ENCODE data around the gene ARMC6. TPM values are rescaled to one million over a fixed set of nuclear protein-coding genes. Genes with fewer than 3 reads are reported as not detected.
A peak's percentile ranks its signal among the peaks of the same experiment; 100 is the strongest.

ARMC6 gene
- total RNA-seq, 4 donors from 2014 or later: 12.0 to 32.3 (median 15.6) TPM

GRCh38 chr19:19026299-19026971 lies 7.0 kb upstream of the ARMC6 start:
- intact Hi-C loops (cut with DNase I; ENCODE audit: low total_unique reads): no loop called here
- H3K4me1 ChIP-seq: peaks cover 0 to 3% of the 10 kb centered on the region in 2 donors
- H3K4me3 ChIP-seq: no peak overlapping the region
- no peak for DNase-seq
- H3K36me3 ChIP-seq: no peaks in the 10 kb centered on the region
- H3K27me3 ChIP-seq: no peaks in the 10 kb centered on the region
- no peaks in the 10 kb centered on the region for H3K9me3 ChIP-seq
- H3K27ac ChIP-seq: no peak overlapping the region
- TF ChIP-seq, protein P1, sequence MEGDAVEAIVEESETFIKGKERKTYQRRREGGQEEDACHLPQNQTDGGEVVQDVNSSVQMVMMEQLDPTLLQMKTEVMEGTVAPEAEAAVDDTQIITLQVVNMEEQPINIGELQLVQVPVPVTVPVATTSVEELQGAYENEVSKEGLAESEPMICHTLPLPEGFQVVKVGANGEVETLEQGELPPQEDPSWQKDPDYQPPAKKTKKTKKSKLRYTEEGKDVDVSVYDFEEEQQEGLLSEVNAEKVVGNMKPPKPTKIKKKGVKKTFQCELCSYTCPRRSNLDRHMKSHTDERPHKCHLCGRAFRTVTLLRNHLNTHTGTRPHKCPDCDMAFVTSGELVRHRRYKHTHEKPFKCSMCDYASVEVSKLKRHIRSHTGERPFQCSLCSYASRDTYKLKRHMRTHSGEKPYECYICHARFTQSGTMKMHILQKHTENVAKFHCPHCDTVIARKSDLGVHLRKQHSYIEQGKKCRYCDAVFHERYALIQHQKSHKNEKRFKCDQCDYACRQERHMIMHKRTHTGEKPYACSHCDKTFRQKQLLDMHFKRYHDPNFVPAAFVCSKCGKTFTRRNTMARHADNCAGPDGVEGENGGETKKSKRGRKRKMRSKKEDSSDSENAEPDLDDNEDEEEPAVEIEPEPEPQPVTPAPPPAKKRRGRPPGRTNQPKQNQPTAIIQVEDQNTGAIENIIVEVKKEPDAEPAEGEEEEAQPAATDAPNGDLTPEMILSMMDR (IDR thresholded peaks at IDR 0.05): no peak
- TF ChIP-seq POLR2A (IDR thresholded peaks at IDR 0.05): no peak

DNA sequence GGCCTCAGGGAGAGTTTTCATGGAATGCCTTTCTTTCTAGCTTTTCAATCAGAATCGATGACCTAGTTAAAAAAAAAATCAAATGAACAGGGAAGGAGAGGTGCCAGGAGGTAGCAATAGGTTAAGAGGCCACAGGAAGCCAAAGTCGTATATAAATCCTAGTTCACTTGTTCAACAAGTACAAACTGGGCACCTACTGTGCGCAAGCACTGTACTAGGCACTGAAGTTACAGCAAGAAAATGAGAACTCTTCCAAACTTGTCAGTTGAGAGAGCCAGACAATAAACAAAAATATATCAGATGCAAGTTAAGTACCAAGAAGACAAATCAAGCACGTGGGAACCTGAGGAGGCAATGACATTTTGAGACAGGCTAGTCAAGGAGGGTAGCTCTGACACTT lies 6.2 kb upstream of the ARMC6 start:
- H3K9me3 ChIP-seq: no peaks in the 10 kb centered on the region
- no peak overlapping the region for H3K27ac ChIP-seq
- intact Hi-C loops (cut with DNase I; ENCODE audit: low total_unique reads): no loop called here
- no peak for DNase-seq
- no peak for TF ChIP-seq POLR2A (IDR thresholded peaks at IDR 0.05)
- TF ChIP-seq, protein P1 (IDR thresholded peaks at IDR 0.05): no peak
- H3K4me1 ChIP-seq: peaks cover 0 to 5% of the 10 kb centered on the region in 2 donors
- no peaks in the 10 kb centered on the region for H3K36me3 ChIP-seq
- H3K4me3 ChIP-seq: no peak overlapping the region
- H3K27me3 ChIP-seq: no peaks in the 10 kb centered on the region

DNA sequence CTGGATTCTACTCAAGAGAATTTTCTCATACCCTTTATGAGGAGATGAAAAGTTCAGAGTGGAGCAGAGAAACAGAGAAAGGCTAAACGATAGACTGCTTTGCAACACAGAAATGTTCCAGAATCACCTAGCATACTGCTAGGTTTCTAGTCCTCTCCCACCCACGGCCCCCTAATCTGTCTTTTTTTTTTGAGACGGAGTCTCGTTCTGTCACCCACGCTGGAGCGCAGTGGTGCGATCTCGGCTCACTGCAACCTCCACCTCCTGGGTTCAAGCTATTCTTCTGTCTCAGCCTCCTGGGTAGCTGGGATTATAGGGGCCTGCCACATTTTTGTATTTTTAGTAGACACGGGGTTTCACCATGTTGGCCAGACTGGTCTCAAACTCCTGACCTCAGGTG lies 4.9 kb upstream of the ARMC6 start:
- Histone ChIP-seq H3K4me1 (peaks cover 0 to 7% of the 10 kb centered on the region in 2 donors), H3K27me3 (no peaks in the 10 kb centered on the region), H3K9me3 (no peaks in the 10 kb centered on the region), H3K27ac (no peak overlapping the region), H3K36me3 (no peaks in the 10 kb centered on the region), H3K4me3 (no peak overlapping the region)
- no peak for TF ChIP-seq POLR2A (IDR thresholded peaks at IDR 0.05)
- TF ChIP-seq, protein P1 (IDR thresholded peaks at IDR 0.05): no peak
- DNase-seq: no peak
- intact Hi-C loops (cut with DNase I; ENCODE audit: low total_unique reads): no loop called here

- no peaks in the 10 kb centered on the region for H3K27me3 ChIP-seq
- peaks cover 0 to 7% of the 10 kb centered on the region in 2 donors for H3K4me1 ChIP-seq
- intact Hi-C loops (cut with DNase I; ENCODE audit: low total_unique reads): no loop called here
- H3K27ac ChIP-seq: no peak overlapping the region
- DNase-seq: no peak
- H3K4me3 ChIP-seq: no peak overlapping the region
- H3K9me3 ChIP-seq: no peaks in the 10 kb centered on the region
- TF ChIP-seq POLR2A (IDR thresholded peaks at IDR 0.05): no peak
- TF ChIP-seq, protein P1 (IDR thresholded peaks at IDR 0.05): no peak
- no peaks in the 10 kb centered on the region for H3K36me3 ChIP-seq
Observed at GRCh38 chr19:19031891-19032290, 1.5 kb upstream of the ARMC6 start.

DNA sequence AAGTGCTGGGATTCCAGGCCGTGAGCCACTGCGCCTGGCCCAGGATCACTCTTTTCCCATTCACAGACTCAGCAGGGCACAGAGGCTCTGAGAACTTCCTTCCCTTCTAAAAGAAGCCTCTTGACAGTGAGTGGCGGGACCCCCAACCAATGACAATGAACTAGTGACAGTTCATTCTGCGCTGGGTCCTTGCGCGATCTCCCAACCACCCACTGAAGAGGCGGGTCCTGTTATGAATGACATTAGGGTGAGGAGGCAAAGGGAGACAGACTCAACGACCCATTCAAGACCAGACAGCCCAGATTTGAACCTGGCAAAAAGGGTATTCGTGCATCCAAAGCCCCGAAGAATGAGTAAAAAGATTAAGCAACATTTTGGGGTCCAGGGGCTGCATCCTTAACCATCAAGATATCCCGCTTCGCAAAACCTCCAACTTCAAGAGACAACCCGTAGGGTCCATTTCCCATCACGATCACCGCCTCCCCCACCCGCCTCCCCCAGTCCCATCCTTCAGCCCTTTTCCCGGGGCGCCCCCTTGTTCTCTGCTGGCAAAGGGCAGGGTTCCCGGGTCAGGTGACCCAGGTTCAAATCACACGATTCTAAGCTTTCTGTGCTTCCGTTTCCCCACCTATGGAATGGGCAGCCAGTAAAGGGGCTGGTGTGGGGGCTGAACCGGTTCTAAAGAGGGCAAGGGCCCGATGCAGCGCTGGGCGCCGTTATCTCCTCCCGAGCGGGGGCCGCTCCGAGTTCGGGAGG lies 805 bp upstream of the ARMC6 start:
- Histone ChIP-seq H3K27ac (peak overlapping the region; percentile 89 to 99), H3K27me3 (no peaks in the 10 kb centered on the region), H3K4me3 (peak overlapping the region; percentile 64 to 82), H3K36me3 (no peaks in the 10 kb centered on the region), H3K9me3 (no peaks in the 10 kb centered on the region), H3K4me1 (peaks cover 0 to 7% of the 10 kb centered on the region in 2 donors)
- DNase-seq: peak; percentile 65 to 78
- no peak for TF ChIP-seq POLR2A (IDR thresholded peaks at IDR 0.05)
- TF ChIP-seq, protein P1 (IDR thresholded peaks at IDR 0.05): no peak
- intact Hi-C loops (cut with DNase I; ENCODE audit: low total_unique reads): no loop called here

Measured in uterus (tissue), 4 donors.